ENCODE measurements around the gene CAMK4.

DNA sequence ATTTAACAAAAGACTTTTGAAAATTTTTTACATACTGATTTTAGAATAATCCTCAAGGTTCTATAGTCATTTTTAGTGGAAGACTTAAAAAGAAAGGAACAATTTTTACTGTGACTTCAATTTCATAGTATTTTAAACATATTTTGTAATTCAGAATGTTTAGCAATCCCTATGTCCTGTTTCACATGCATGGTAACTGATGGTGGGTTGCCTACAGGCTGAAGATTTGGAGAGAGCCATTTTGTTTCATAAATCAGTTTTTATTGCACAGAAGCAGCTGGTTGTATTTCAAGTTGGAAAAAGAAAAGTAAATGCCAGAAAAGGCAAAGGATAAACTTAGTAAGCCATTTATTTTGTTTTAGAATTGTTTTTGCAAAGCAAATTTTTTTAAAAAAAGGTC, 264.2 kb downstream of the CAMK4 start:
- TF ChIP-seq TAF1 (IDR thresholded peaks at IDR 0.05; ENCODE audit: low read depth, low read length) (no peak), POLR2AphosphoS5 (IDR thresholded peaks at IDR 0.05; ENCODE audit: low read depth, low read length) (no peak), POLR2A (IDR thresholded peaks at IDR 0.05; ENCODE audit: low read depth, low read length) (no peak), PAX5 (IDR thresholded peaks at IDR 0.05; ENCODE audit: insufficient read depth, low read length, severe bottlenecking) (no peak), SPI1 (IDR thresholded peaks at IDR 0.05; ENCODE audit: low read depth, low read length) (no peak)

All from GM12891 (cell line).